Liver (tissue), 3 donors: ENCODE results near the gene PRRT2.

Source experiments
- CTCF ChIP-seq: fragments of 150-350 bp; IDR thresholded peaks from 2 replicates; pipeline ENCODE4 v1.5.1; 2017; ENCODE audit warnings: improper control_type of control experiment, low read depth, low read length; ENCODE audit not compliant: missing input control
- GABPA ChIP-seq, 2 donors: IDR thresholded peaks in 1 of 2; conservative IDR thresholded peaks in 1 of 2; 2 replicates each; pipeline ENCODE4 v1.6.1; 2016; ENCODE audit warnings: antibody characterized with exemption in 2 of 2, mild to moderate bottlenecking in 1 of 2, moderate library complexity in 1 of 2
- RAD21 ChIP-seq, 2 donors: IDR thresholded peaks; 2 replicates each; pipeline ENCODE4 v1.6.1; 2016; ENCODE audit warnings: antibody characterized with exemption in 2 of 2, mild to moderate bottlenecking in 2 of 2
- SP1 ChIP-seq: IDR thresholded peaks from 2 replicates; pipeline ENCODE4 v1.6.1; 2018; ENCODE audit warnings: antibody characterized with exemption, mild to moderate bottlenecking
- donor health status: healthy.
- donor health status: healthy.

GRCh38 chr16:29775742-29776408, 36.1 kb upstream of the PRRT2 start:
- no peak for TF ChIP-seq GABPA (IDR thresholded peaks at IDR 0.05 in 1 of 2, conservative IDR thresholded peaks at IDR 0.05 in 1 of 2)
- no peak for TF ChIP-seq CTCF
- no peak for TF ChIP-seq SP1
- no peak for TF ChIP-seq RAD21 (IDR thresholded peaks at IDR 0.05)
